Spinal cord (tissue), 10 donors: Measurements from ENCODE around the gene LIX1. TPM values are rescaled to one million over a fixed set of nuclear protein-coding genes. Genes with fewer than 3 reads are reported as not detected.
"Not testable (repeated sequence)": the region's sequence is repeated elsewhere in the genome, so short reads cannot be mapped to it uniquely, and the experiment has no call there.

Experiments used
- DNase-seq, 6 donors: peaks; one replicate each; pipeline versions ENCODE4 v3.0.0 to v3.0.0-alpha.2; 2013 to 2015; ENCODE audit warnings: low spot score in 6 of 6, low read depth in 4 of 6
- H3K27ac ChIP-seq: one replicate; pipeline ENCODE4 v1.5.1; 2013; ENCODE audit warnings: low read depth, low read length, control low read depth
- H3K27me3 ChIP-seq: one replicate; pipeline ENCODE4 v1.6.1; 2013; ENCODE audit warnings: low read length; ENCODE audit not compliant: control insufficient read depth, insufficient read depth
- H3K36me3 ChIP-seq: one replicate; pipeline ENCODE4 v1.6.1; 2013; ENCODE audit warnings: low read length; ENCODE audit not compliant: control insufficient read depth, insufficient read depth
- H3K4me1 ChIP-seq: one replicate; pipeline ENCODE4 v1.6.1; 2013; ENCODE audit warnings: low read length; ENCODE audit not compliant: control insufficient read depth, insufficient read depth
- H3K4me3 ChIP-seq: one replicate; pipeline ENCODE4 v1.5.1; 2013; ENCODE audit warnings: low read depth, low read length, control low read depth
- H3K9me3 ChIP-seq: one replicate; pipeline ENCODE4 v1.6.1; 2013; ENCODE audit warnings: low read length; ENCODE audit not compliant: control insufficient read depth, insufficient read depth
- WGBS: methylation state at CpG from one replicate; pipeline ENCODE4 v1.1.5; 2013; ENCODE audit warnings: missing lambda C conversion rate; ENCODE audit not compliant: insufficient coverage; 5-methylcytosine and 5-hydroxymethylcytosine counted together
- long read RNA-seq, 4 donors: transcript quantifications; one replicate each; lab custom pipeline, GENCODE V29; 2026
- polyA plus RNA-seq, 2 donors: library from polyadenylated mRNA; unstranded; fragments of 120-200 nt; gene quantifications; one replicate each; pipeline ENCODE4 v1.2.1, GENCODE V29; 2013; ENCODE audit not compliant: insufficient read length in 2 of 2
- total RNA-seq, 2 donors: library from RNA; depleted of rRNA in 1 of 2; stranded (reverse); fragments of 120-200 nt in 1 of 2; fragments of >200 nt in 1 of 2; gene quantifications; one replicate each; pipeline versions ENCODE4 v1.2.3 to v1.2.4, GENCODE V29; 2013 to 2014
- donor health status: healthy.

Gene LIX1
- total RNA-seq, result 10 to 100 TPM; 22.3 to 40.5 TPM
- 10 to 100 TPM; 42.6 to 68.9 TPM for polyA plus RNA-seq
- long read RNA-seq, donor 1, full-length matches to known transcripts, result 23 of 23 reads
- long read RNA-seq, donor 1, partial matches to known transcripts, result 0 of 23 reads
- long read RNA-seq, donor 1, other reads (novel, unspliced or antisense), result 0 of 23 reads
- long read RNA-seq, donor 2, full-length matches to known transcripts, result 19 of 19 reads
- long read RNA-seq, donor 2, partial matches to known transcripts, result 0 of 19 reads
- long read RNA-seq, donor 2, other reads (novel, unspliced or antisense), result 0 of 19 reads
- long read RNA-seq, donor 3, full-length matches to known transcripts, result 25 of 25 reads
- long read RNA-seq, donor 3, partial matches to known transcripts, result 0 of 25 reads
- long read RNA-seq, donor 3, other reads (novel, unspliced or antisense), result 0 of 25 reads
- long read RNA-seq, donor 4, result 0 reads

DNA sequence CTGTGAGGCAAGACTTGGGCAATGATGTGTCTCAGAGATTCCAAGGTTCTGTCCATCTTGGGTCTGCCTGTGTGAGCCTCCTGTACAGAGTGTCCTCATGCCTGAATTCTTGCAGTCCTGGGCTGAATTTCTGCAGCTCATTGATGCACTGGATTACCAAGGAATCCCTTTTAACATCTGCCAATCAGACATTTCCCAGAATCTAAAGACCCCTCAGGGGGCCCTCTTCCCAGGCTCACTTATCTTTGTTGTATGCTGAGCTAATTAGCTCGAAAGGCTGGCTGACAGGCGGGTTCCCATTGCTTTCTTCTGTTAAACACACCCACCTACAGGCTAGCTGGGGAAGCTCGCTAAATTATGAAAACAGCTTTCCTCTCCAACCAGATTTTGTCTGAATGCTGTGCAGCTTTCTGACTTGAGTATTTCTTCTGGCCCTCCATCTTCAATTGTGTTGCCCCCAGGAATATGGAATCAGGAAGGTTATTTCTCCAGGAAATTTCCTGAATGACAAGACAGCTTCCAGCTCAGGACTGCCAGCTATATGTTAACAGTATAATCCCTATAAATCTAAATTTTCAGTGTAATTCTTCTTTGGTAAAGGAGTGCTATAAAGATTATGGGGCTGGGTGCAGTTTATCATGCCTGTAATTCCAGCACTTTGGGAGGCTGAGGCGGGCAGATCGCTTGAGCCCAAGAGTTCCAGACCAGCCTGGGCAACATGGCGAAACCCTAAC is at the start of gene LIX1:
Gene LIX1 (minus strand): TSS at position 91 of the 734 bp plus-strand sequence. CDS start 35 bp downstream, at position 56.
- 0% methylated on average over 3 of the region's 6 CpGs for WGBS
- Histone ChIP-seq H3K27ac (peak within 1 kb of the TSS; percentile 67), H3K4me3 (peak within 1 kb of the TSS; percentile 51), H3K36me3 (no peaks in the 10 kb centered on the region), H3K9me3 (no peaks in the 10 kb centered on the region), H3K4me1 (no peaks in the 10 kb centered on the region), H3K27me3 (no peaks in the 10 kb centered on the region)
- DNase-seq, result peak; percentile 66 to 96 (median 76)

DNA sequence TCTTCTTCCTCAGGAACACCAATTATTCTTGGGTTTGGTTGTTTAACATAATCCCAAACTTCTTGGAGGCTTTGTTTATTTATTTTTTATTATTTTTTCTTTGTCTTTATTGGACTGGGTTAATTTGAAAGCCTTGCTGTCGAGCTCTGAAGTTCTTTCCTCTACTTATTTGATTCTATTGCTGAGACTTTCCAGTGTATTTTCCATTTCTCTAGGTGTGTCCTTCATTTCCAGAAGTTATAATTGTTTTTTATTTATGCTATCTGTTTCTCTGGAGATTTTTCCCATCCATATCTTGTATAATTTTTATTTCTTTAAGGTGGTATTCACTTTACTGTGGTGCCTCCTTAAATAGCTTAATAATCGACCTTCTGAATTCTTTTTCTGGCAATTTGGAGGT is 49.5 kb upstream of the LIX1 start:
- no peak for DNase-seq
- H3K27ac ChIP-seq, result no peak overlapping the region
- no peaks in the 10 kb centered on the region for H3K27me3 ChIP-seq
- no peak overlapping the region for H3K4me3 ChIP-seq
- no peaks in the 10 kb centered on the region for H3K9me3 ChIP-seq
- H3K36me3 ChIP-seq, result no peaks in the 10 kb centered on the region
- no peaks in the 10 kb centered on the region for H3K4me1 ChIP-seq
- WGBS, result no CpG with 5 or more reads among the region's 2 CpGs

DNA sequence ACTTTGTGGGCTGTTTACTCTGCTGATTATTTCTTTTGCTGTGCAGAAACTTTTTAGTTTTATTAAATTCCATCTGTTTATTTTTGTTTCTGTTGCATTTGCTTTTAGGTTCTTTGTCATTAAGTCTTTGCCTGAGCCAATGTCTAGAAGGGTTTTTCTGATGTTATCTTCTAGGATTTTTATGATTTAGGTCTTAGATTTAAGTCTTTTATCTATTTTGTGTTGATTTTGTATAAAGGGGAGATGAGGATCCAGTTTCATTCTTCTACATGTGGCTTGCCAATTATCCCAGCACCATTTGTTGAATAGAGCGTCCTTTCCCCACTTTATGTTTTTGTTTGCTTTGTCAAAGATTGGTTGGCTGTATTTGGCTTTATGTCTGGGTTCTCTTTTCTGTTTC is 47.1 kb upstream of the LIX1 start:
- H3K36me3 ChIP-seq, DNase-seq, H3K4me3 ChIP-seq, H3K9me3 ChIP-seq, H3K4me1 ChIP-seq, H3K27me3 ChIP-seq, H3K27ac ChIP-seq: not testable (repeated sequence)
- WGBS, result no CpG with 5 or more reads among the region's 1 CpG

DNA sequence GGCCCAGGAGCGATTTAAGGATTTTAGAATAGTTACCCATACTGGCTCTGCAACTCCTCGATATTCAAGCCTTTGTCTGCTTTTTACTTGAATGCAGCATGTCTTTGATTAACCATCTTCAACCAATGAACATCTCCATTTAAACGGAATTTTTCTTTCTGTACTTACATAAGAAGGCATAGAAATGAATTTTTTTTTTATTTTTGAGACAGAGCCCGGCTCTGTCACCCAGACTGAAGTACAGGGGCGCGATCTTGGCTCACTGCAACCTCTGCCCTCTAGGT is 41.5 kb upstream of the LIX1 start:
- Histone ChIP-seq H3K36me3 (no peaks in the 10 kb centered on the region), H3K27ac (peak overlapping the region; percentile 97), H3K9me3 (no peaks in the 10 kb centered on the region), H3K4me3 (peak overlapping the region; percentile 99), H3K27me3 (no peaks in the 10 kb centered on the region), H3K4me1 (peaks cover 7% of the 10 kb centered on the region)
- no CpG with 5 or more reads among the region's 6 CpGs for WGBS
- DNase-seq, result no peak

DNA sequence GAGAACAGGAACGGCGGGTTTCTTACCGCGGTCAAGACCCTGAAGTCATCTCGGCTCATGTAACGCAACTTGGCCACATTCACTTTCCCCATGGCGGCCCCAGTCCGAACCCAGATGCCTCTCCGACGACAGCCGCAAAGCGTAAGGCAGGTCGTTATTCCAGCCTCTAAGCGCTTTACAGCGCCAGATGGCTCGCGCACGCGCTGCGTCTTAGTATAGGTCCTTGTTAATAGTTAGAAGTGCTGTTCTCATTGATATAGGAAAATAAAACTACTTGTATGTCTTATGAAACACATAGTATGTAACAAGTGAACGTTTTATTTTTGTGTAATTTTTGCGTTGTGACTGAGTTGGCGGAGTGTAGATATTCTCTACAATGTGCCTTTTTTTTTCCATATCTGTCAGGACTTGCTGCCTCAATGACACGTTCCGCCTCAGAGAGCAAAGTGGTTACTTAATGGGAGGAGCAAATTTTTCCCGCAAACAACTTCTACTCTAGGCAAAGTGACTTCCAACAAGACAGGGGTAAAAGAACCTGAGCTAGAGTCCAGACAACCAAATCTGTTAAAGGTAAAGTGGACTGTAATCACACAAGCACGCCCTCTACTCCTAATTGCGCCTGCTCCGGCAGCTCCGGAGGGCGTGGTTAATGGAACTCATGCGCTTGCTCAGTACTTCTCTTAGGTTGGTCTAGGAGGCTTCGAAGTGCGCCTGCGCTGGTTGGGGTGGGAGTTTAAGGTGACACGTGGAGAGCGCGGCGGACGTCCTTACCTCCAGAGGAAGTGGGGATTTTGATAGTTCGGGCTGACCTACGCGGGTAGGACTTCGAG is 40.9 kb upstream of the LIX1 start, which contains the start of gene RIOK2:
Gene RIOK2 (minus strand): TSS at position 148 of the 830 bp plus-strand sequence. CDS start 56 bp downstream, at position 92.
- peaks cover 7% of the 10 kb centered on the region for H3K4me1 ChIP-seq
- WGBS, result 0% methylated on average over 27 of the region's 44 CpGs
- DNase-seq, result peak; percentile 90 to 99 (median 96)
- H3K4me3 ChIP-seq, result peak within 1 kb of the TSS; percentile 99
- no peaks in the 10 kb centered on the region for H3K27me3 ChIP-seq
- H3K9me3 ChIP-seq, result no peaks in the 10 kb centered on the region
- peaks cover 3% of the 10 kb centered on the region for H3K36me3 ChIP-seq
- H3K27ac ChIP-seq, result peak within 1 kb of the TSS; percentile 97

DNA sequence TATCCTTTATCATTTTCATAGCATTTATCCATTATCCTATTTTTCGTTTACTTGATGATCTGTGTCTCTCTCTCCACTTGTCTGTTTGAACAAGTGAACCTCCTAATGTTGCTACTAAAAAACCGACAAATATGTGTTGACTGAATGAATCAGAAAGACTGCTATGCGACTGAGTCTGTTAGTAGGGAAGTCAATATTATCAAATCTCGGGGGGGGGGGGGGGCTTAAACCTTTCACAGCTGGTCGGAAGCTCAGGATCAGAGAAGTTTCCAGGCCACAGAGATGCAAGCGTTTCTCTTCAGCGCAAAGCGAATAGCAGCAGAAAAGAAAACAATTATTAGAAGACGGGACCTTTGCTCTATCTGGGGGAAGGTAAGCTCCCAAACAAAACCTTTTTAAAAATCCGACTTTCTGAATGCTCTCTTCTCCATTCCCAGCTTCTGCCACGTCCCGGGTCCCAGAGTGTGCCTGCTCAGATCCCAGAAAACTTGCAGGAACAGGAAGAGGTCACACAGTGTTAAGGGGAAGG is 40.2 kb upstream of the LIX1 start:
- no peak for DNase-seq
- H3K36me3 ChIP-seq, result peaks cover 3% of the 10 kb centered on the region
- H3K4me1 ChIP-seq, result peaks cover 7% of the 10 kb centered on the region
- no peaks in the 10 kb centered on the region for H3K9me3 ChIP-seq
- no peaks in the 10 kb centered on the region for H3K27me3 ChIP-seq
- H3K27ac ChIP-seq, result peak overlapping the region; percentile 97
- WGBS, result 0% methylated on average over 8 of the region's 12 CpGs
- H3K4me3 ChIP-seq, result peak overlapping the region; percentile 99

DNA sequence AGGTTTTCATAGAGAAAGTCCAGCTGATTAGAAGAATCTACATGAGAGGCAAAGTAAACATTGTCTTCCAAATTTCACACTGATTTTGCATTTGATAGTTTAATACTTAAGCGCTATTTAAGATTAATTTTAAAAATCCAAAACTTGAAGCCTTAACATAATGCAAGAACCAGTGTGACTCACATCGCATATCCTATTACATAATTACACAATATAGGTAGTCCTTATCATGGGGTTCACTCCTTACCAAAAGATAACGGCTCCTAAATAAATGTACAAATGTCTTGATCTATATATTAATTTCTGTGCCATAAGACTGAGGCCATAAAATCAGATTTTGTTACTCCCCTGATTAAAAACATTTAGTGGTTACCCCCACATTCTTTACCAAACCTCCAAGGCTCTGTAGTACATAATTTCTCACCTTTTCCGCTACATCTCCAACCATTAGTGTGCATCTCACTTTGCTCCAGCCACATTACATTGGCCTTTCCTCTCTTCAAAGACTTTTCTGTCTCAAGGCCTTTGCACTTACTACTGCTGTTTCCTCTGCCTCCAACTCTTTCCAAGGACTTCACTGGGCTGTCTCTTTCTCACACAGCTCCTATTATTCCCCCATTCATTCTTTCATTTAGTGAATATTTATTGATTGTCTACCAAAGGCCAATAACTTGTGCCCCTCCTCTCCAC is 39.6 kb upstream of the LIX1 start:
- H3K27ac ChIP-seq, result no peak overlapping the region
- peaks cover 3% of the 10 kb centered on the region for H3K36me3 ChIP-seq
- H3K4me1 ChIP-seq, result peaks cover 7% of the 10 kb centered on the region
- no peaks in the 10 kb centered on the region for H3K27me3 ChIP-seq
- no peaks in the 10 kb centered on the region for H3K9me3 ChIP-seq
- H3K4me3 ChIP-seq, result peak overlapping the region; percentile 99
- WGBS, result 76% methylated on average over 1 of the region's 4 CpGs
- no peak for DNase-seq

DNA sequence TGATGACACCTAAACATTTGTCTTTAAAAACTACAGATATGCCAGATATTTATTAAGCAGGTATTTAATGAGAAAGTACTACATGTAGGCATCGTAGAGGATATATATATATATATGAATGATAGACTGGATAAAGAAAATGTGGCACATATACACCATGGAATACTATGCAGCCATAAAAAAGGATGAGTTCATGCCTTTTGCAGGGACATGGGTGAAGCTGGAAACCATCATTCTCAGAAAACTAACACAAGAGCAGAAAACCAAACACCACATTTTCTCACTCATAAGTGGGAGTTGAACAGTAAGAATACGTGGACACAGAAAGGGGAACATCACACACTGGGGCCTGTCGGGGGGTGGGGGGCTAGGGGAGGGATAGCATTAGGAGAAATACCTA is 37.0 kb upstream of the LIX1 start:
- not testable (repeated sequence) for H3K4me3 ChIP-seq, H3K9me3 ChIP-seq, DNase-seq, H3K4me1 ChIP-seq, H3K27me3 ChIP-seq, H3K27ac ChIP-seq
- WGBS, result no CpG with 5 or more reads among the region's 3 CpGs
- peaks cover 14% of the 10 kb centered on the region for H3K36me3 ChIP-seq

DNA sequence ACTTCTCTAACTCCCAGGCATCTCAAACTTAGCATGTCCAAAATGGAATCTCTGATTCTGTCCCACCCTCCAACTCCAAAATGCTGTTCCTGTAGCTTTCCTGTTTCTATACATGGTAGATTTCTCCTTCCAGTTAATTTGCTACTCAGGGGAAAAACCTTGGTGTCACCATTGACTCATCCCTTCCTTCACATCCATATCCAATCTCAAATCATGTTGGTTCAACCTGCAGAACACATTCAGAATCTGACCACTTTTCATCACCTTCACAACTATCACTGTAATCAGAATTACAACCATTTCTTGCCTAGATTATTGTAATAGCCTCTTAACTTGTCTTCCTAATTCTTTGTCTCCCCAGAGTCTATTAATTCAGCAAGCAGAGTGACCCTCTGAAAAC is 29.8 kb upstream of the LIX1 start:
- no peak for DNase-seq
- Histone ChIP-seq H3K4me3 (no peak overlapping the region), H3K27ac (no peak overlapping the region), H3K27me3 (no peaks in the 10 kb centered on the region), H3K9me3 (no peaks in the 10 kb centered on the region), H3K4me1 (no peaks in the 10 kb centered on the region), H3K36me3 (peaks cover 18% of the 10 kb centered on the region)
